ENCODE data around the gene ADGRD2. TPM values are rescaled to one million over a fixed set of nuclear protein-coding genes. Genes with fewer than 3 reads are reported as not detected.

The ADGRD2 gene
- total RNA-seq, 1 experiment from 2014 or later = not detected

DNA sequence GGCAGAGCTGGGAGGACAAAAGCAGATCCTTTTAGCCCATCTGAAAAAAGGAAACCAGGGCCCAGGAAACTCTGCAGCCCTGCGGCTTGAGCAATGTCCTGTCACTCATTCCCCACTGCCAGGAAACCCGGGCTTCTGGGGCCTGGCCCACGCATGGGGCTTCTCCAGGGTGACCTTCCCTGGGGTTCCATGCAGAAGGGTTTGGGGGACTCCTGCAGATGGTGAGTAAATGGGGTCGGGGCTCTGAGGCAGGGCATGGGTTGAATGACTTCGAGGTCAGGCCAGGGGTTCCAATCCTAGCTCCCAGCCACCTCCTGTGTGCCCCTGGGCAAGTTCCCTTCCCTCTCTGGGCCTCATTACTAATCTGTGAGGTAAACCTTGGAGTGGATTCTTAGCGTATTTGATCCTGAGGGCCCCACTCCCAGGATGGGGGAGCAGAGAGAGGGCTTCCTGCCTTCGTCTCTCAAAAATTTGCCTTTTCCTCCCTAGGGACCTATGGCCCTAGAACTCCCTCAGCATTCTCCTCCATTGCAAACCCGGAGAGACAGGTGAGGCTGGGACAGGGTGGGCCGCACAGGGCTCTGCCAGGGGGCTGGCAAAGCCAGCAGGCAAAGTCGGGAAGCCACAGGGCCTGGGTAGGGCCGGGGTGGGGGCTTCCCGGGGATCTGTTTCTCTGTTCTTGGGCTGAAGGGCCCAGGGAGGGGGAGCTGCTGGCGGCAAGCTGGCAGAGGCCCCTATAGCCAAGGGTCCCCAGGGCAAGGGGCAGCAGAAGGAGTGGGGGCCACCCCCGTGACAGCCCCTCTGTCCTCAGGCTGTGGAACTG, 25.8 kb downstream of the ADGRD2 start:
- no peak for DNase-seq (ENCODE audit: extremely low read depth, low read depth)

- DNase-seq (ENCODE audit: extremely low read depth, low read depth) = no peak
These were observed 27.0 kb downstream of the ADGRD2 start for GRCh38 chr9:124477211-124477647.

- no peak for DNase-seq (ENCODE audit: extremely low read depth, low read depth)
These were observed 27.5 kb downstream of the ADGRD2 start for GRCh38 chr9:124477648-124478285.

GRCh38 chr9:124478354-124478753, 28.1 kb downstream of the ADGRD2 start:
- no peak for DNase-seq (ENCODE audit: extremely low read depth, low read depth)

- DNase-seq (ENCODE audit: extremely low read depth, low read depth) = no peak
These were observed 29.1 kb downstream of the ADGRD2 start for GRCh38 chr9:124479371-124479770.

- no peak for DNase-seq (ENCODE audit: extremely low read depth, low read depth)
These were observed 29.8 kb downstream of the ADGRD2 start for GRCh38 chr9:124479947-124480620.

GRCh38 chr9:124480621-124480981, 30.4 kb downstream of the ADGRD2 start:
- peak; percentile 31 for DNase-seq (ENCODE audit: extremely low read depth, low read depth)

DNA sequence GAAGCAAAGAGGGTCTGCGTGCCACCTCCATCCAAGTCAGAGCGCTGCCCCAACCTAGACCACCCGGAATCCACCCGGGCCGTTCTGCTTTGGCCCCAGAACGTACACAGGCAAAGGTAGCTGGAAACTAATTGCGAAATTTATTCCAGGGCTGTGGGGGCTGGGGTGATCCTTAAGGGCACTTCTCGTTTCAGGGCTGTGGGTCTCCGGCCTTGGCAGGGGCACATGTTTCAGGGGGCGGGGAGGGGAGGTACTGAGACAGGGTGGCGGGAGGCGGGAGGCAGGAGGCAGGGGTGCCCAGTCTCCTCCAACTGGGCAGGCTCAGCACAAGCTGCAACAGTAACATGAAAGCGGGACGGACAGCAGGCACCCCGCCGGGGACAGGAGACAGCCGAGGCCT, 30.9 kb downstream of the ADGRD2 start:
- DNase-seq (ENCODE audit: extremely low read depth, low read depth) = no peak

GRCh38 chr9:124482431-124483031, 32.3 kb downstream of the ADGRD2 start:
- no peak for DNase-seq (ENCODE audit: extremely low read depth, low read depth)

DNA sequence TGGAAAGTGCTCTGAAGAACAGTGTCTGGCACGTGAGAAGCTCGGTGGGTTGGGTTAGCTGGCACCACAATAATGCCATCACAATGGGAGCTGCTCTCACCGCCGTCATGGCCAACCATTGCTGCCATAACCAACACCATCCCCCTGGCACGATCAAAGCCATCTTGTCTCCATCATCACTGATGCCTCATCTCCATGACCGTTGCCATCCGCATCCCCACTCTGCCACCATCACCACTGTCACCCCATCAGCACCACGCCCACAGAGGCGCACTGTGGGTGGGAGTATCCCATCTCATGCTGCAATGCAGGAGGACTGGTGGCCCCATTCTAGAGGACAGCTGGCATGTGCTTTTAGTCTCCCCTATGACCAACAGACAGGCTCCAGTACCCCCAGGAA, 33.2 kb downstream of the ADGRD2 start:
- DNase-seq (ENCODE audit: extremely low read depth, low read depth) = no peak

DNA sequence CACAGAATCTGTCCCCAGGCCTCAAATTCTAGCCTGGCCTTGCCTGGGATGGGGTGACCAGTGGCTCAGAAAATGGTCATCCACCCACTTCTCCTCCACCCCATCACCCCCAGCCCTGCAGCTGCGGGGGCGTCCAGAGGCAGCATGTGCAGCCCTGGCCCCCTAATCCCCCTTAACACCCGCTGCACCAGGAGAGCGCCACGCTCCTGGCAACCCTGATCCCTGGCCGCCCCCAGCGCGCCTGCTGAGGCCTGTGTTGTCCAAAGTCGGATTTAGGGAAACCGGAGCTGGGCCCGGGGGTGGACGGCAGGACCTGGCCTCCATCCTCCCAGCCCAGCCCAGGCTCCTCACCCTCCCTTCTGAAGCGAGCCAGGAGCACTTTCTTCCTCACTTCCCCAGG, 35.0 kb downstream of the ADGRD2 start:
- no peak for DNase-seq (ENCODE audit: extremely low read depth, low read depth)

- no peak for DNase-seq (ENCODE audit: extremely low read depth, low read depth)
These were observed 35.7 kb downstream of the ADGRD2 start for GRCh38 chr9:124485936-124486335.

DNA sequence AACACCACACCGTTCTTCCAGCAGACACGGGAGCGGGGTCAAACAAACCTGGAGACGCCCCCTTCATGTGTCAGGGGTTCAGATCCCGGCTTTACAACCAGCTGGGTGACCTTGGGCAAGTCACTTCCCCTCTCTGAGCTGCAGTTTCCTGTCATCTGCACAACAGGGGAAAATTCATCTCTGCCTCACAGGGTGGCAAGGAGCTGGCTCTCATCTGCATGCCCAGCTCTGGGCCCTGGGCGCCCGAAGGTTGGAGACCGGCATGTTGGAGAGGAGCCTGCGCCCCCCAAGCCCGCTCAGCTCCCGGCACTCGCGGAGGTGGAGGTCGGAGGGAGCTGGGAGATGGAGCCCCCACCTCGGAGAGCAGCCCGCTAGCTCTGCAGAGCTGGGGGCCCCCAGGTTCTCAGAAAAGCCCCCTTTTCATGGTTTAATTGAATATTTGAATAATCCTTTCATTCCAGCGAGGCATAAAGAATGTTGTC, 36.6 kb downstream of the ADGRD2 start:
- no peak for DNase-seq (ENCODE audit: extremely low read depth, low read depth)

DNA sequence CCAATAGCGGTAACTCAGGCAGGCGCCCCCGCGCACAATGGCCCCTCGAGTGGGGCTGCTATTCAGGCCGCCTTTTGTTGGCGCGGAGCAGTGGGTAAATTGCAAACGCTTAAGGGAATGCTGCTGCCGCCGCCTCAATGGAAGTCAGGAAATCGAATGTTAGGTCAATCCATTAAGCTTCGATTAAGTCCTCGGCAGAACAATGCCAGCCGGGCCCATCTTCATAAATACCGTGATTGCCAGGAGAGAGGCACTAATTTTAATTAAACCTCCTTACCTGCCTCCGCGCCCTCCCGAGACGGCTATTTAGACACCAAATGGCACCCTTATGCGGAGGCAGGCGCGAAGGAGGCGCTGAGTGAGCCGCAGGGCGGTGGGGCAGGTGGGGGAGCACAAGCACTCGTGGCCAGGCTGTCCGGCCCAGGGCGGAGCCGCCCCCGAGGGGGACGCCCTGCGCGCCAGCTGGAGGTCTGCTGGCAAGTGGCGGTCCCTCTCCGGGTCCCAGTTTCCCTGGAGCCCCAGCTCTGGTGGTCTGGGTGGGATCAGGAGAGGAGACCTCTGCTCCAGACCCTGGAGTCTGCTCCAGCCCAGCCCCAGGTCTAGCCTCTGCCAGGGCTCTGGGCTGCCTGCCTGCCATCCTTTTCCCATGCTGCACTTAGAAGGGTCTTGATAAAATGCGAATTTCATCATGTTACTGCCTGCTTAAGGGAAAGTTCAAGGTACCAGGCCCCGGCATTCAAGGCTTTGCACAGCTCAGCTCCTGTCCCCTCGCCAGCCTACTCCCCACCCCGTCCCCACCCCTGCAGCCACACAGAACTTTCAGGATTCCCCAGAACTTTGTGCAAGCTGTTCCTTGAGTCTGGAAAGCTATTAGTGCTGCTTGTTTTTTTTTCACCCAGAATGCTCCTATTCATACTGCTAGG, 37.3 kb downstream of the ADGRD2 start:
- DNase-seq (ENCODE audit: extremely low read depth, low read depth) = no peak

DNA sequence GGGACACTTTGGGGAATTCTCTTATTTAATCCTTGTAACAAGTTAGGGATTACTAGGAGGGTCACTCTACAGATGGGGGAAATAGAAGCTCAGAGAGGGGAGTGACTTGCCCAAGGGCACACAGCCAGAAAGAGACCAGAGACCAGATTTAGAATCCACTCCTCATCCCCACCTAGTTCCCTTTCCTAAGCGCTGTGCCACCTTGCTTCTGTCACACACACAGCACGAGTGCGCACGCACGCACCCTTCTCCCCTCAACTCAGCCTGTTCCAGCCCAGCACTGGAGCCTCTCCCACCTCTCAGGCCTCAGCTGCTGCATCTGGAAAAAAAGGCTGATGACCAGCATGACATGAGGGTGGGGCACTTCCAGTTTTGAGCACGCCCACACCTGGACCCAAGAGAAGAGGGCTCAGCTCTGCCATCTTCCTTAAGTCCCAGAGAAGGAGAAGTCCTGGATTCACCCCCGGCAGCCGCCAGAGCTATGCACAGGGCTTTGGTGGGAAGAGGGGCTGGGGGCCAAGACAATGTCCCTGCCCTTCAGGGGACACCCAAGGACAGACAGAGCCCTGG, 38.5 kb downstream of the ADGRD2 start:
- no peak for DNase-seq (ENCODE audit: extremely low read depth, low read depth)

DNA sequence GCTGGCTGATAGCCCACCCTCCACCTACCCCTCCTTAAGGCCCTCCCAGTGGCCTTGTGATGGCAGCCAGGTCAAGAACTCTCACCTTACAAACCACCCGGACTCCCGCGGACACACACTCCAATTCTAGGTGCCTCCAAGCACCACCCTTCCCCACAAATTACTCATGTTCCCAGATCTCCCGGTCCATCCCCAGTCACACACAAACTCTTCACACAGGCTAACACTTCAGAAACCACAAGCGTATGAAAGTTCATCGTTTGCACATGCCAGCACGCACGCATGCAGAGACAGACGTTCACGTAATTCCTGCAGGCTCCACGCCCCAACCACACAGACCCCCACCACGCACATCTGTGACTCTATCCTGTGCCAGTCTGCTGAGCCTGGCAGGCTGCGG, 39.0 kb downstream of the ADGRD2 start:
- no peak for DNase-seq (ENCODE audit: extremely low read depth, low read depth)

- no peak for DNase-seq (ENCODE audit: extremely low read depth, low read depth)
These were observed 39.8 kb downstream of the ADGRD2 start for GRCh38 chr9:124490004-124490403.

DNA sequence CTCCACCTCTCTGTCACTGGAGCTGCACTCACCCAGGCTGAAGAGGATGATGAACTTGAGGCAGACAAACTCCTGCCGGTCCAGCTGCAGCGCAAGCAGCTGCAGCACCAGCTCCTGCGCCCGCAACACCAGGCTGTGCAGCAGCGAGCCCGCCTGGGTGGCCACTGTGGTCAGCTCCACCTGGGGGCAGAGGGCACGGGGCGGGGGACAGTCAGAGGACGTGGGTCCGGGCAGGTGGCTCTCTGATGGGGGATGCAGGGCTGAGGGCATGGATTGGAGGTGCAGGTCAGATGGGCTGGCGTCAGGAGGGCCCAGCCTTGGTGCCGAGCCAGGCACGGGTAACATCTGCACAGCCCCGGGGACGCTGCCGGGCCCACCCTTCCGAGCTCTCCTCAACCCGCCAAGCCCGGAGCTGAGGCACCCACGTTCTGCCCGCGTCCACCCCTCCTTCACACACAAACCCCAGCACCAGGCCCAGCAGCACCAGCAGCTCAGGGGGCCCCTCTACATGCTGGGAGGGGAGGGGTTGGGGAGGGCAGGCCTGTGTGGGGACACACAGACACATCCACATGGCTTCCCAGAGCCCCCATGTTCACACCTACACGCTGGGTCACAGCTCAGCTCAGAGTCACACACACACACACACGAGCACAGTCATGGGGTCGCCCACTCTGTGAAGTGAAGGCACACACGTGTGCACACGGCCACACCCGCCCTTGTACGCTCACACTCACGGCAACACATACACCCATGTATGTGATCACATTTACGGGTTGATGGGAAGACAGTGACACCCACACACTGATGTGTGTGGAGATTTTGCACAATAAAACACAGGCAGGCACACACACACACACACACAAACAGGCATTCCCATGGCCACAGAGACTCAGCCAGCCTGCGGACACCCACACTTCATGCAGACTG, 41.1 kb downstream of the ADGRD2 start:
- no peak for DNase-seq (ENCODE audit: extremely low read depth, low read depth)

GRCh38 chr9:124492818-124493217, 42.6 kb downstream of the ADGRD2 start:
- DNase-seq (ENCODE audit: extremely low read depth, low read depth) = no peak

Measured in NCI-H460 (cell line).